ENCODE data around the gene NXNL1. TPM values are rescaled to one million over a fixed set of nuclear protein-coding genes. Genes with fewer than 3 reads are reported as not detected.
A peak's percentile ranks its signal among the peaks of the same experiment; 100 is the strongest.

NXNL1 gene
- total and polyA plus RNA-seq, 9 of the 15 experiments (the other 6 are each of a cell fraction or from before 2014, with no cell fraction given): not detected

GRCh38 chr19:17469481-17470067 lies 8.8 kb upstream of the NXNL1 start (continued):
- TF ChIP-seq MLLT1 (IDR thresholded peaks at IDR 0.05): no peak
- peak; percentile 76 for TF ChIP-seq EP400 (IDR thresholded peaks at IDR 0.05)
- no peak for TF ChIP-seq ZNF655 (CRISPR knock-in tag; IDR thresholded peaks at IDR 0.05)
- TF ChIP-seq BRD4 (IDR thresholded peaks at IDR 0.05): no peak
- peak; percentile 36; the same call in 1 of the 2 replicates for TF ChIP-seq TARDBP (IDR thresholded peaks at IDR 0.05)
- peak; percentile 68 for TF ChIP-seq ATF7 (IDR thresholded peaks at IDR 0.05)
- TF ChIP-seq NFIC (IDR thresholded peaks at IDR 0.05): 0 out of 2 replicates have a peak, but pooled peaks have one; percentile 20
- TF ChIP-seq CSDE1 (IDR thresholded peaks at IDR 0.05): peak in 1 of 2 experiments; percentile 94; a peak in 2 of 4 replicates
- TF ChIP-seq ZNF830 (CRISPR knock-in tag; IDR thresholded peaks at IDR 0.05): 0 out of 2 replicates have a peak, but pooled peaks have one; percentile 26
- TF ChIP-seq HMG20B (CRISPR knock-in tag; IDR thresholded peaks at IDR 0.05): no peak
- TF ChIP-seq FOXJ2 (tag; IDR thresholded peaks at IDR 0.05): peak; percentile 33; the same call in 1 of the 2 replicates
- no peak for TF ChIP-seq OTX1 (CRISPR knock-in tag; IDR thresholded peaks at IDR 0.05)
- 0 out of 2 replicates have a peak, but pooled peaks have one; percentile 11 for TF ChIP-seq ZNF431 (CRISPR knock-in tag; IDR thresholded peaks at IDR 0.05)
- no peak for TF ChIP-seq FOXP4 (CRISPR knock-in tag; IDR thresholded peaks at IDR 0.05; ENCODE audit: borderline replicate concordance)
- 0 out of 2 replicates have a peak, but pooled peaks have one; percentile 31 for TF ChIP-seq POLR2A (conservative IDR thresholded peaks at IDR 0.05)
- TF ChIP-seq NBN (IDR thresholded peaks at IDR 0.05; ENCODE audit: low read depth): no peak
- no peak for TF ChIP-seq NR2C1 (IDR thresholded peaks at IDR 0.05)
- peak; percentile 43; the same call in 1 of the 2 replicates for TF ChIP-seq NR2C1 (tag; IDR thresholded peaks at IDR 0.05)
- TF ChIP-seq SP1 (CRISPR knock-in tag; IDR thresholded peaks at IDR 0.05): peak; percentile 84
- peak; percentile 11 for TF ChIP-seq PRDM10 (IDR thresholded peaks at IDR 0.05; ENCODE audit: partially characterized antibody)
